ENCODE results near the gene HK3.

Gene HK3

DNA sequence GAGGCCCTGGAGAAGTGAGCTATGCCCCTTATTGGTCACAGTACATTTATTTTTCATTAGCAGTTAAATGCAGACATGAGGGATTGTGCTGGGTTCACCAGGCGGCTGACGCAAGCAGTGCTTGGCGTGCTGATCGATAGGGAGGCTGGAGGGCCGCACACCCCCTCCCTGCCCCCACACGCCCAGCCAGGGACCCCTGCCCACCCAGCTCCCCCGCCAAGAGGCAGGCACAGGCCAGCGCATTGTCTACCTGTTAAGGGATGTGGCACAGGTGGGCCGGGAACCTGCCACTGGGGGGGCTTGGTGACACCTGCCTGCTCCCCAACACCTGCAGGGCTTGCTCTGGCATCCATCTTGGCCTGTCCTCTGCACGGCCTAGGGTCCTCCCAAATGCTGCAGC lies 39.2 kb downstream of the HK3 start:
- CTCF ChIA-PET: interaction anchor here (1.1 kb wide), 1 partner anchor 26 kb away, joined by 3 read pairs; no protein-coding TSS in a partner anchor
- POLR2A ChIA-PET: no interaction called here
- TF ChIP-seq, protein P1, sequence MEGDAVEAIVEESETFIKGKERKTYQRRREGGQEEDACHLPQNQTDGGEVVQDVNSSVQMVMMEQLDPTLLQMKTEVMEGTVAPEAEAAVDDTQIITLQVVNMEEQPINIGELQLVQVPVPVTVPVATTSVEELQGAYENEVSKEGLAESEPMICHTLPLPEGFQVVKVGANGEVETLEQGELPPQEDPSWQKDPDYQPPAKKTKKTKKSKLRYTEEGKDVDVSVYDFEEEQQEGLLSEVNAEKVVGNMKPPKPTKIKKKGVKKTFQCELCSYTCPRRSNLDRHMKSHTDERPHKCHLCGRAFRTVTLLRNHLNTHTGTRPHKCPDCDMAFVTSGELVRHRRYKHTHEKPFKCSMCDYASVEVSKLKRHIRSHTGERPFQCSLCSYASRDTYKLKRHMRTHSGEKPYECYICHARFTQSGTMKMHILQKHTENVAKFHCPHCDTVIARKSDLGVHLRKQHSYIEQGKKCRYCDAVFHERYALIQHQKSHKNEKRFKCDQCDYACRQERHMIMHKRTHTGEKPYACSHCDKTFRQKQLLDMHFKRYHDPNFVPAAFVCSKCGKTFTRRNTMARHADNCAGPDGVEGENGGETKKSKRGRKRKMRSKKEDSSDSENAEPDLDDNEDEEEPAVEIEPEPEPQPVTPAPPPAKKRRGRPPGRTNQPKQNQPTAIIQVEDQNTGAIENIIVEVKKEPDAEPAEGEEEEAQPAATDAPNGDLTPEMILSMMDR (IDR thresholded peaks at IDR 0.05; ENCODE audit: control extremely low read depth, extremely low read depth, low read depth, missing control alignments): no peak
- no peak for DNase-seq (ENCODE audit: extremely low spot score)

DNA sequence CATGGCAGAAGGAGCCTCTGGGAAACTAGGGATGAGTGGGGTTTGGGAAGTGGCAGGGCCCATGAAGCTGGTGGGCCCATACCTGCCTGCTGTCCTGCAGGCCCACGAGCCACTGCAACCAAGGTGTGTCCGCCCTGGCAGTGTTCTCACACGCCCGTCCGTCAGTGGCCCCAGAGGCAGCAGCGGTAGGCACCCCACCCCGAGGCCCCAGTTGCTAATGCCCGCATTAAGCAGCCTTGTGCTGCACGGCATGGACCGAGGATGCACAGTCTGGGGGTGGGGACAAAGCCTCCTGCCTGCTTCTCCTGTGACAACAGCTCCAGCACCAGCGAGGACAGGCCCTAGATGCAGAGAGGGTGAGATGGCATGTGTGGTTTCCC lies 41.3 kb downstream of the HK3 start:
- TF ChIP-seq, protein P1 (IDR thresholded peaks at IDR 0.05; ENCODE audit: control extremely low read depth, extremely low read depth, low read depth, missing control alignments): no peak
- ChIA-PET CTCF (no interaction called here), POLR2A (no interaction called here)
- DNase-seq (ENCODE audit: extremely low spot score): no peak

DNA sequence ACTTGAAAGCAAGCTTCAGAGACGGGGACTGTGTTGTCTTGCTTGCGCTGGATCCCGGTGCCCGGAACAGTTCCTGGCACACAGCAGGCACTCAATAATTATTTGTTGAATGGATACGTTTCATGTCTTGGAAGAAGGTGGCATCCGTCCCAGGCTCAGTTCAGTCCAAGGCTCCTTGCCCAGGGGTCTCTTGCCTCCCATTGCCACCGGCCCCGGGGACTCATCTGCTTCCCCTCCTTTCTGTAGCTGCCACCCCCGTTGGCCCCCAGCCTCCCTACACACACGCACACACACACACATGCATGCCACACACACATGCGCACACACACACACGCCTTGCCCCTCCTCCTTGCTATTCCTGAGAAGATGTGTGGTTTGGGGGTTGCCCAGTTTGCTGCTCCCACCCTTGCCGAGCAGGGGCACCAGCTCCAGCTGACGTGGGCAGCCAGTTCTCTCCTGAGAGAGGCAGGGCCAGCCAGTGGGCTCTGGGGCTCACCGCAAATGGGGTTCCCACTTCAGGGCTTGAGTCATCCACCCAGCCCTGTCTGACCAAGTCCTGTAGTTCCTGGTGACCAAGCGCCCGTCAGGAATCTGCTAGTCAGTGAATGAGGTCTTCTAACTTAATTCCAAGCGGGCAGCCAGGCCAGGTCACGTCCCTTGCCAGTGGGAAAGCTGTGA lies 41.8 kb downstream of the HK3 start:
- ChIA-PET CTCF (no interaction called here), POLR2A (no interaction called here)
- no peak for DNase-seq (ENCODE audit: extremely low spot score)

DNA sequence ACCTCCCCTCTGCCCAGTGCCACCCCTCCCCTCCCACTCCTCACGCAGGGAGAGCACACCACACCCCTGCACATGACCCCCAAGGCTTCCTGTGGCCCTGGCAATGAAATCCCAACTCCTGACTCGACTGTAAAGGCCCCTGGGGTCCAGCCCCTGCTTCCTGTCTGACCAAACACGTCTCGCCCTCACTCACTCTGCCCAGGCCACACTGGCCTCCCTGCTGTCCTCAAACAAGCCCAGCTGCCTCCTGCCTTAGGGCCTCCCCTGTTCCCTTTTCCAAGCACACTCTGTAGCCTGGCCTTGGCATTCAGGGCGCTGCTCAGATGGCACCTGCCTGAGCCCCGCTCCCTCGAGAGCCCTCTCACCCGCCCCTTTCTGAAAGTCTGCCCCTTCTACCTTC lies 42.4 kb downstream of the HK3 start:
- DNase-seq (ENCODE audit: extremely low spot score): no peak
- CTCF ChIA-PET: no interaction called here

More for the DNA sequence above, 41.8 kb downstream of the HK3 start:
- TF ChIP-seq, protein P1 (IDR thresholded peaks at IDR 0.05; ENCODE audit: control extremely low read depth, extremely low read depth, low read depth, missing control alignments): no peak

DNA sequence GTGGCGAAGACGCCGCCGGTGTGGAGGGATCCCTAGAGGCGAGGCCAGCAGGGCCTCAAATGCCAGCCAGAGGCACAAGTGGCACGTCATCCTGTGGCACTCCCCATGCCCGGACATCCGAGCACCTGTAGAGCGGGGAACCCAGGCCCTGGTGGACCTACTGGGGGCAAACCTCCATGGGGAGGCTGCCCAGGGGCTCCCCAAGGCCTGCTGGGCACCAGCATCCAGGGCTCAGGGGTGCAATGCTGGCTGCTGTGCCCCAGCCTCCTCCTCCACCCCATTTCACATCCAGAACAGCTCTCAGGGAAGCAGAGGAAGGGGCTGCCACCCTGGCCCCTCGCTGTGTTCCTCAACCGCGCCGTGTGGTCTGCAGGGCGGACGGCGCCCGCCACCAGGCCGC lies 43.5 kb downstream of the HK3 start:
- POLR2A ChIA-PET: no interaction called here
- TF ChIP-seq, protein P1 (IDR thresholded peaks at IDR 0.05; ENCODE audit: control extremely low read depth, extremely low read depth, low read depth, missing control alignments): no peak
- CTCF ChIA-PET: no interaction called here
- DNase-seq (ENCODE audit: extremely low spot score): no peak

More for the DNA sequence above, 42.4 kb downstream of the HK3 start:
- POLR2A ChIA-PET: no interaction called here
- TF ChIP-seq, protein P1 (IDR thresholded peaks at IDR 0.05; ENCODE audit: control extremely low read depth, extremely low read depth, low read depth, missing control alignments): no peak

DNA sequence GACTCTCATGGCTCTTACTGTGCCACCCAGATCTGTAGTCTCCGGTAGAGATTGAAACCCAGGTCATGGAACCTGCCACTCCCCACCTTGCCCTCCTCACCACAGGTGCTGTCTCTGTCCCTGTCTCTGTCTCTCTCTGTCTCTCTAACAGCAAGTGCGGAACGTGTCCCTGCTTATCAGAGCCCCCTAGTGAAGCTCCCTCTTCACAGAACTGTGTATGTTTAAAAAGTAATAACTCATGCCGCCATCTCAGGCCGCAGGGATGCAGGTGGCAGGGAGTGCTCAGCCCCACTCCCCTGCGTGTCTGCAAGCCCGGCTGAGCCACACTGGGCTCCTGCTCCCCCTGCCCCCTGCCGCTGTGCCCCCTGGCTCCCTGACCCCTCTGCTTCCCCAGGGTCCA lies 45.0 kb downstream of the HK3 start:
- TF ChIP-seq, protein P1 (IDR thresholded peaks at IDR 0.05; ENCODE audit: control extremely low read depth, extremely low read depth, low read depth, missing control alignments): no peak
- ChIA-PET POLR2A (no interaction called here), CTCF (no interaction called here)
- DNase-seq (ENCODE audit: extremely low spot score): no peak

Measured in GM10248 (cell line).